Uterus (tissue), 2 donors: ENCODE results near the gene OR2H1.

Source experiments
- POLR2A ChIP-seq, 2 donors: fragments of 450-650 bp; IDR thresholded peaks; one replicate each; pipeline ENCODE4 v1.6.1; 2016; ENCODE audit warnings: antibody characterized with exemption in 2 of 2, mild to moderate bottlenecking in 1 of 2, moderate library complexity in 1 of 2
- TF ChIP-seq, protein P1 (sequence below), 4 experiments: fragments of 200-600 bp in 2 of 4; fragments of 450-650 bp in 2 of 4; sonication (generic) in 2 of 4; IDR thresholded peaks; one replicate each; pipeline ENCODE4 v1.5.1; 2016 to 2019; ENCODE audit warnings: antibody characterized with exemption in 4 of 4, mild to moderate bottlenecking in 2 of 4, moderate library complexity in 1 of 4

DNA sequence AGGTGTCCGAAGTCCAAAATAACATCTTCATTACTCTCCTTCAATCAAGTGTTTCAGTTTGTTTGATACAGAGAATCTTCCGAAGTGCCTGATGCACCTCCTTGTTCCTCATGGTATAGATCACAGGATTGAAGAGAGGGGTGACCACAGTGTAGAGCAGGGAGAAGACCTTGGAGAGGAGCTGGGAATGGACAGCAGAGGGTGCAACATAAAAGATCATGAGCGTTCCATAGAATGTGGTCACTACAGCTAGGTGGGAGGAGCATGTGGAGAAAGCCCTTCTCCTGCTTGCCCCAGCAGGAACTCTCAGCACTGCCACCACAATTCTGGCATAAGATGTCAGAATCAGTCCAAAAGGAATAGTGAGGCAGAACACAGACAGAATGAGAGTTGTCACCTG lies 30.3 kb upstream of the OR2H1 start:
- TF ChIP-seq, protein P1, sequence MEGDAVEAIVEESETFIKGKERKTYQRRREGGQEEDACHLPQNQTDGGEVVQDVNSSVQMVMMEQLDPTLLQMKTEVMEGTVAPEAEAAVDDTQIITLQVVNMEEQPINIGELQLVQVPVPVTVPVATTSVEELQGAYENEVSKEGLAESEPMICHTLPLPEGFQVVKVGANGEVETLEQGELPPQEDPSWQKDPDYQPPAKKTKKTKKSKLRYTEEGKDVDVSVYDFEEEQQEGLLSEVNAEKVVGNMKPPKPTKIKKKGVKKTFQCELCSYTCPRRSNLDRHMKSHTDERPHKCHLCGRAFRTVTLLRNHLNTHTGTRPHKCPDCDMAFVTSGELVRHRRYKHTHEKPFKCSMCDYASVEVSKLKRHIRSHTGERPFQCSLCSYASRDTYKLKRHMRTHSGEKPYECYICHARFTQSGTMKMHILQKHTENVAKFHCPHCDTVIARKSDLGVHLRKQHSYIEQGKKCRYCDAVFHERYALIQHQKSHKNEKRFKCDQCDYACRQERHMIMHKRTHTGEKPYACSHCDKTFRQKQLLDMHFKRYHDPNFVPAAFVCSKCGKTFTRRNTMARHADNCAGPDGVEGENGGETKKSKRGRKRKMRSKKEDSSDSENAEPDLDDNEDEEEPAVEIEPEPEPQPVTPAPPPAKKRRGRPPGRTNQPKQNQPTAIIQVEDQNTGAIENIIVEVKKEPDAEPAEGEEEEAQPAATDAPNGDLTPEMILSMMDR (IDR thresholded peaks at IDR 0.05): no peak
- no peak for TF ChIP-seq POLR2A (IDR thresholded peaks at IDR 0.05)
